Esophagus muscularis mucosa (tissue), 4 donors: ENCODE results near the gene DROSHA. TPM values are rescaled to one million over a fixed set of nuclear protein-coding genes. Genes with fewer than 3 reads are reported as not detected.

Experiments
- DNase-seq: peaks from one replicate; pipeline ENCODE4 v3.0.0-alpha.2; 2017; ENCODE audit errors: extremely low spot score
- H3K27ac ChIP-seq, 4 donors: fragments of 200-600 bp; sonication (generic); replicated peaks in 1 of 4; 1 replicate in 3 of 4; 2 replicates in 1 of 4; pipeline ENCODE4 v1.5.1; 2016 to 2019; ENCODE audit warnings: mild to moderate bottlenecking in 1 of 4
- H3K27me3 ChIP-seq, 4 donors: fragments of 200-600 bp; sonication (generic); one replicate each; pipeline versions ENCODE4 v1.5.1 to v1.6.0; 2016 to 2019
- H3K36me3 ChIP-seq, 4 donors: fragments of 200-600 bp; sonication (generic); one replicate each; pipeline ENCODE4 v1.5.1; 2016 to 2019
- H3K4me1 ChIP-seq, 4 donors: fragments of 200-600 bp; sonication (generic); one replicate each; pipeline ENCODE4 v1.5.1; 2016 to 2019
- H3K4me3 ChIP-seq, 4 donors: fragments of 200-600 bp; sonication (generic); 1 replicate in 2 of 4; 2 replicates in 2 of 4; pipeline ENCODE4 v1.5.1; 2016 to 2019; ENCODE audit warnings: mild to moderate bottlenecking in 4 of 4, moderate library complexity in 1 of 4
- H3K9me3 ChIP-seq, 4 donors: fragments of 200-600 bp; sonication (generic); 1 replicate in 3 of 4; 2 replicates in 1 of 4; pipeline ENCODE4 v1.5.1; 2016 to 2019
- EP300 ChIP-seq: sonication (generic); formaldehyde crosslinking; IDR thresholded peaks from one replicate; pipeline ENCODE4 v1.6.1; 2017; ENCODE audit warnings: antibody characterized with exemption
- POLR2A ChIP-seq: fragments of 450-650 bp; IDR thresholded peaks from one replicate; pipeline ENCODE4 v1.6.1; 2017; ENCODE audit warnings: antibody characterized with exemption, moderate library complexity, mild to moderate bottlenecking, low read depth
- POLR2AphosphoS5 ChIP-seq, 2 donors: sonication (generic); formaldehyde crosslinking; IDR thresholded peaks; one replicate each; pipeline ENCODE4 v1.6.1; 2017; ENCODE audit warnings: antibody characterized with exemption in 2 of 2
- WGBS: methylation state at CpG from one replicate; pipeline ENCODE4 v1.1.5; 2018; 5-methylcytosine and 5-hydroxymethylcytosine counted together
- intact Hi-C: fragments of 100-400 bp; cut with DNase I; formaldehyde crosslinking; loops from one replicate; pipeline ENCODE4 v1.15.1; 2023
- total RNA-seq, 4 donors: library from RNA; depleted of rRNA; stranded (reverse); fragments of >200 nt; gene quantifications; one replicate each; pipeline versions ENCODE4 v1.1.0 to v1.2.1, GENCODE V29; 2016
- TF ChIP-seq, protein P1 (sequence below), 3 experiments: fragments of 200-600 bp in 2 of 3; fragments of 450-650 bp in 1 of 3; sonication (generic) in 2 of 3; IDR thresholded peaks; one replicate each; pipeline ENCODE4 v1.5.1; 2017 to 2019; ENCODE audit warnings: antibody characterized with exemption in 3 of 3, mild to moderate bottlenecking in 2 of 3, moderate library complexity in 1 of 3

The DROSHA gene
- total RNA-seq, 4 donors from 2014 or later: 27.5 to 47.0 (median 36.6) TPM

GRCh38 chr5:31496891-31497290, 35.0 kb downstream of the DROSHA start:
- 80% methylated on average over 1 of the region's 6 CpGs for WGBS
- DNase-seq: no peak
- TF ChIP-seq POLR2A (no peak), POLR2AphosphoS5 (IDR thresholded peaks at IDR 0.05) (no peak), EP300 (no peak)
- TF ChIP-seq, protein P1, sequence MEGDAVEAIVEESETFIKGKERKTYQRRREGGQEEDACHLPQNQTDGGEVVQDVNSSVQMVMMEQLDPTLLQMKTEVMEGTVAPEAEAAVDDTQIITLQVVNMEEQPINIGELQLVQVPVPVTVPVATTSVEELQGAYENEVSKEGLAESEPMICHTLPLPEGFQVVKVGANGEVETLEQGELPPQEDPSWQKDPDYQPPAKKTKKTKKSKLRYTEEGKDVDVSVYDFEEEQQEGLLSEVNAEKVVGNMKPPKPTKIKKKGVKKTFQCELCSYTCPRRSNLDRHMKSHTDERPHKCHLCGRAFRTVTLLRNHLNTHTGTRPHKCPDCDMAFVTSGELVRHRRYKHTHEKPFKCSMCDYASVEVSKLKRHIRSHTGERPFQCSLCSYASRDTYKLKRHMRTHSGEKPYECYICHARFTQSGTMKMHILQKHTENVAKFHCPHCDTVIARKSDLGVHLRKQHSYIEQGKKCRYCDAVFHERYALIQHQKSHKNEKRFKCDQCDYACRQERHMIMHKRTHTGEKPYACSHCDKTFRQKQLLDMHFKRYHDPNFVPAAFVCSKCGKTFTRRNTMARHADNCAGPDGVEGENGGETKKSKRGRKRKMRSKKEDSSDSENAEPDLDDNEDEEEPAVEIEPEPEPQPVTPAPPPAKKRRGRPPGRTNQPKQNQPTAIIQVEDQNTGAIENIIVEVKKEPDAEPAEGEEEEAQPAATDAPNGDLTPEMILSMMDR (IDR thresholded peaks at IDR 0.05): no peak
- H3K27me3 ChIP-seq: no peaks in the 10 kb centered on the region
- intact Hi-C loops: no loop called here
- peaks cover 32 to 97% (median 80%) of the 10 kb centered on the region in 4 donors for H3K36me3 ChIP-seq
- no peaks in the 10 kb centered on the region for H3K9me3 ChIP-seq
- peaks cover 0 to 21% (median 16%) of the 10 kb centered on the region in 4 donors for H3K4me1 ChIP-seq
- no peak overlapping the region for H3K27ac ChIP-seq
- H3K4me3 ChIP-seq: no peak overlapping the region

- Histone ChIP-seq H3K4me3 (no peak overlapping the region), H3K27me3 (no peaks in the 10 kb centered on the region), H3K27ac (no peak overlapping the region), H3K4me1 (peaks cover 0 to 26% (median 18%) of the 10 kb centered on the region in 4 donors), H3K9me3 (no peaks in the 10 kb centered on the region), H3K36me3 (peaks cover 30 to 98% (median 76%) of the 10 kb centered on the region in 4 donors)
- intact Hi-C loops: no loop called here
- 96% methylated on average over 2 of the region's 2 CpGs for WGBS
- TF ChIP-seq, protein P1 (IDR thresholded peaks at IDR 0.05): no peak
- TF ChIP-seq POLR2A (no peak), EP300 (no peak), POLR2AphosphoS5 (IDR thresholded peaks at IDR 0.05) (no peak)
- no peak for DNase-seq
Observed at GRCh38 chr5:31496301-31496700, 35.6 kb downstream of the DROSHA start.

GRCh38 chr5:31495336-31495735, 36.6 kb downstream of the DROSHA start:
- no peaks in the 10 kb centered on the region for H3K9me3 ChIP-seq
- H3K4me3 ChIP-seq: no peak overlapping the region
- no peak overlapping the region for H3K27ac ChIP-seq
- no peak for TF ChIP-seq EP300
- no peak for TF ChIP-seq POLR2A
- TF ChIP-seq POLR2AphosphoS5 (IDR thresholded peaks at IDR 0.05): no peak
- peaks cover 0 to 31% (median 19%) of the 10 kb centered on the region in 4 donors for H3K4me1 ChIP-seq
- DNase-seq: no peak
- H3K36me3 ChIP-seq: peaks cover 24 to 93% (median 66%) of the 10 kb centered on the region in 4 donors
- H3K27me3 ChIP-seq: no peaks in the 10 kb centered on the region
- intact Hi-C loops: no loop called here
- WGBS: 97% methylated on average over 4 of the region's 4 CpGs

DNA sequence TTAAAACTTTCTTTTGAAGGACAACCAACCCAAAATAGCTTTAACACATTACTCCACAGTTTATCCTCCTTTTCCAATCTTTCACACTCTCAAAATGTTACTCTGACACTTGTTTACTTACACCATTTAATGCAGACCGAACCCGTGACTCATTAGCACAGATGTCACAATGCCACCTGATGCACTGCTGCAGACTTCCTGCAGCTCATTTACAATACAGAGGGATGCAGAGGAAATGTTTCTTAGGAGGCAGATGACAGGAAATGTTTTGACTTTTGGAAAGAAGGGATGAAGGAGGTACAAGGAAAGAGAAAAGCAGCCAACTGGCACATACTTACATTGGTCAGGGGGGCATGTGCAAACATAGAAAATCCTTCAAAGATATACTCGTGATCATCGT, 39.0 kb downstream of the DROSHA start:
- 38% methylated on average over 4 of the region's 4 CpGs for WGBS
- peaks cover 18 to 86% (median 53%) of the 10 kb centered on the region in 4 donors for H3K36me3 ChIP-seq
- peak overlapping the region; percentile 2 to 46 (median 26) for H3K27ac ChIP-seq
- peak in 1 of 2 donors; percentile 20 for TF ChIP-seq POLR2AphosphoS5 (IDR thresholded peaks at IDR 0.05)
- no peak for TF ChIP-seq EP300
- no peak overlapping the region for H3K4me3 ChIP-seq
- intact Hi-C loops: no loop called here
- peaks cover 0 to 41% (median 25%) of the 10 kb centered on the region in 4 donors for H3K4me1 ChIP-seq
- H3K9me3 ChIP-seq: no peaks in the 10 kb centered on the region
- H3K27me3 ChIP-seq: no peaks in the 10 kb centered on the region
- DNase-seq: no peak

DNA sequence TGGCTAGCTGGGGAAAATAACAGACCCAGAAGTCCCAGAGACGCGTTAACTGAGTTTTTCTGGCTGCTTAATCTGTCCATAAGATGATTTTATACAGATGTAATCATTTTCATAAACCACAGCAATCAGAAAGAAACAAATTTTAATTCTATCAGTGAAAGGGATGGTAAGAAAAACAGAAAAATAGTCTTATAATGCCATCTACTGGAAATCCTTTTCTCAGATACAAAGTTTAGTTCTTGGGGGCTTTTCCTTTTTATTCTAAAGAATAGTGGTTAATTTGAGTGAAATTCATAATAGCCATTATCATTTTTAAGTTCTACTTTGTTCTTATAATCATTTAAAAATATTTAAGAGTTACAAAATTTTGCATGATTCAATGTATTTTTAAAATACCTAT, 44.4 kb downstream of the DROSHA start:
- no peak for TF ChIP-seq POLR2A
- no peak for TF ChIP-seq EP300
- TF ChIP-seq, protein P1 (IDR thresholded peaks at IDR 0.05): no peak
- intact Hi-C loops: no loop called here
- WGBS: 79% methylated on average over 2 of the region's 2 CpGs
- Histone ChIP-seq H3K27ac (no peak overlapping the region), H3K36me3 (peaks cover 0 to 66% (median 27%) of the 10 kb centered on the region in 4 donors), H3K4me1 (peaks cover 0 to 26% (median 12%) of the 10 kb centered on the region in 4 donors), H3K9me3 (no peaks in the 10 kb centered on the region), H3K27me3 (no peaks in the 10 kb centered on the region), H3K4me3 (no peak overlapping the region)
- no peak for DNase-seq

DNA sequence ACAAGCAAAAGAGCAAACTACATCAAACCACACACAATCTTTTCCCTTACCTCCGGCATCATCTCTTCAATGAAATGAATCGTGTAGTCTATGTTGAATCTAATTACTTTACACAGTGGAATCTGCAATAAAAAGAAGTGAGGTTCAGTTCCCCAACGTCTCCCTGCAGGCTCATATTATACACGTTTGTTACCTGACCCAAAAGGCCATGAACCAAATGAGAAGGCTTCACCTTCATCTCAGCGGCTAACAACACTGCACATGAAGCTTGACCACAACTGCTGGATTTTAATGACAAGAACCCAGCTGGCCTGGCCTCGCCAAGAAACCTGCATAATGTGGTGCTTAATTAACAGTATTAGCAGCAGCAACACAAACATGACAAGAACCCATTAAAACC, 45.5 kb downstream of the DROSHA start:
- Histone ChIP-seq H3K4me1 (peaks cover 0 to 21% (median 9%) of the 10 kb centered on the region in 4 donors), H3K4me3 (no peak overlapping the region), H3K27ac (no peak overlapping the region), H3K27me3 (no peaks in the 10 kb centered on the region), H3K9me3 (no peaks in the 10 kb centered on the region), H3K36me3 (peaks cover 0 to 66% (median 34%) of the 10 kb centered on the region in 4 donors)
- WGBS: 91% methylated on average over 6 of the region's 6 CpGs
- TF ChIP-seq POLR2A (no peak), POLR2AphosphoS5 (IDR thresholded peaks at IDR 0.05) (no peak), EP300 (no peak)
- TF ChIP-seq, protein P1 (IDR thresholded peaks at IDR 0.05): no peak
- intact Hi-C loops: no loop called here
- no peak for DNase-seq
